Chondrocyte (in vitro differentiated cells): ENCODE measurements around the gene ZNF618. TPM values are rescaled to one million over a fixed set of nuclear protein-coding genes. Genes with fewer than 3 reads are reported as not detected.

Experiments
- DNase-seq: peaks from one replicate; pipeline ENCODE4 v3.0.0; 2021; ENCODE audit warnings: mixed read lengths, low spot score
- H3K27ac Mint-ChIP-seq: one replicate; pipeline ENCODE4 v1.8.0; 2021; ENCODE audit warnings: mild to moderate bottlenecking, moderate library complexity, mixed read lengths; ENCODE audit not compliant: unreplicated experiment
- H3K27me3 Mint-ChIP-seq: 2 replicates; pipeline ENCODE4 v1.8.0; 2021; ENCODE audit warnings: low read depth, mixed read lengths
- H3K36me3 Mint-ChIP-seq: 2 replicates; pipeline ENCODE4 v1.8.0; 2021; ENCODE audit warnings: low read depth, mixed read lengths
- H3K4me1 Mint-ChIP-seq: 2 replicates; pipeline ENCODE4 v1.8.0; 2021; ENCODE audit warnings: low read depth, mild to moderate bottlenecking, mixed read lengths
- H3K4me3 Mint-ChIP-seq: one replicate; pipeline ENCODE4 v1.8.0; 2021; ENCODE audit warnings: mild to moderate bottlenecking, moderate library complexity, mixed read lengths; ENCODE audit not compliant: unreplicated experiment
- H3K9me3 Mint-ChIP-seq: 2 replicates; pipeline ENCODE4 v1.8.0; 2021; ENCODE audit warnings: low read depth, mixed read lengths
- total RNA-seq: library from RNA; stranded (reverse); gene quantifications from 3 replicates; pipeline ENCODE4 v1.2.1, GENCODE V29; 2021
- TF ChIP-seq, protein P1 (sequence below): fragments of 200-600 bp; sonication (generic); IDR thresholded peaks from 2 replicates; pipeline ENCODE4 v1.5.0; 2021; ENCODE audit warnings: antibody characterized with exemption, mild to moderate bottlenecking, moderate library complexity

Gene ZNF618
- total RNA-seq, 1 donor from 2014 or later = 25.5 TPM

DNA sequence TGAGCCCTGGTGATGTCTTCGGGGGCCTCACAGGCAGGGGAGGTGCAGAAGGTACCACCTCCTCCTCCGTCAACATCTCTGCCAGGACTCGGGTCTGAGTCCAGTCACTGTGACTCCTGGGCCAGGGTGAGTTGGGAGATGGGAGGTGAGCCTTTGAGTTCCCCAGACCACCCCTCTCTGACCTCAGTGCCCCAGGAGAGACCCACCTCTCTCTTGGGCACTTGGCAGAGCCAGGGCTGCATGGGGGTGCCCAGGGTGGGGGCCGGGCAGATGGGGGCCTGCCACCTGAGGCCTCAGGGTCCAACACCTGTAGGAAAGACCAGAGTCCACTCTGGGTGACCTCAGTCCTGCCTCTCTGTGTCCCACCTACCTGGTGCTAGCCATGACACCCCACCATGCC is 216.2 kb downstream of the ZNF618 start:
- peaks cover 9% of the 10 kb centered on the region for H3K27me3 Mint-ChIP-seq
- H3K9me3 Mint-ChIP-seq = no peaks in the 10 kb centered on the region
- no peak overlapping the region for H3K27ac Mint-ChIP-seq
- H3K36me3 Mint-ChIP-seq = no peaks in the 10 kb centered on the region
- no peaks in the 10 kb centered on the region for H3K4me1 Mint-ChIP-seq
- TF ChIP-seq, protein P1, sequence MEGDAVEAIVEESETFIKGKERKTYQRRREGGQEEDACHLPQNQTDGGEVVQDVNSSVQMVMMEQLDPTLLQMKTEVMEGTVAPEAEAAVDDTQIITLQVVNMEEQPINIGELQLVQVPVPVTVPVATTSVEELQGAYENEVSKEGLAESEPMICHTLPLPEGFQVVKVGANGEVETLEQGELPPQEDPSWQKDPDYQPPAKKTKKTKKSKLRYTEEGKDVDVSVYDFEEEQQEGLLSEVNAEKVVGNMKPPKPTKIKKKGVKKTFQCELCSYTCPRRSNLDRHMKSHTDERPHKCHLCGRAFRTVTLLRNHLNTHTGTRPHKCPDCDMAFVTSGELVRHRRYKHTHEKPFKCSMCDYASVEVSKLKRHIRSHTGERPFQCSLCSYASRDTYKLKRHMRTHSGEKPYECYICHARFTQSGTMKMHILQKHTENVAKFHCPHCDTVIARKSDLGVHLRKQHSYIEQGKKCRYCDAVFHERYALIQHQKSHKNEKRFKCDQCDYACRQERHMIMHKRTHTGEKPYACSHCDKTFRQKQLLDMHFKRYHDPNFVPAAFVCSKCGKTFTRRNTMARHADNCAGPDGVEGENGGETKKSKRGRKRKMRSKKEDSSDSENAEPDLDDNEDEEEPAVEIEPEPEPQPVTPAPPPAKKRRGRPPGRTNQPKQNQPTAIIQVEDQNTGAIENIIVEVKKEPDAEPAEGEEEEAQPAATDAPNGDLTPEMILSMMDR = no peak
- no peak overlapping the region for H3K4me3 Mint-ChIP-seq
- DNase-seq = peak; percentile 66

DNA sequence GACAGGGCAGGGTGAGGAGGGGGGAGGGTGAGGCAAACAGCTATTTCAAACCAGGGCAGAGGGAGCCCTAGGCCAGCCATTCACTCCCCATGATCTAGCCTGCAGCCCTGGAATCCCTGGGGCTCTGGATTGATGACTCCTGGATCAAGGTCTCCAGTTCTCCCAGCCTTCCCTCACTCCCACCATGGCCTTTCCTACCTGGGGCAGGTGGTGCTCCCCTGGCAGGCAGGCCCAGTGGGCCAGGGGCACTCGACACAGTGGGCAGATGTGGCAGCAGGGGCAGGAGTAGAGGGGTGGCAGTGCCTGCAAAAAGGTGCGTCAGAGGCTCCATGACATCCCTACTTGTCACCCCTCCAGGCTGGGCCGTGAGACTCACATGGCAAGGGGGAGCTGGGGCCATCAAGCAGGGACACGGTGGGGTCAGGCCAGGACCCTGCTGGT is 216.9 kb downstream of the ZNF618 start:
- Mint-ChIP-seq H3K4me1 (no peaks in the 10 kb centered on the region), H3K36me3 (no peaks in the 10 kb centered on the region), H3K9me3 (no peaks in the 10 kb centered on the region), H3K4me3 (no peak overlapping the region), H3K27ac (no peak overlapping the region), H3K27me3 (peaks cover 9% of the 10 kb centered on the region)
- DNase-seq = peak; percentile 60
- TF ChIP-seq, protein P1 = no peak

DNA sequence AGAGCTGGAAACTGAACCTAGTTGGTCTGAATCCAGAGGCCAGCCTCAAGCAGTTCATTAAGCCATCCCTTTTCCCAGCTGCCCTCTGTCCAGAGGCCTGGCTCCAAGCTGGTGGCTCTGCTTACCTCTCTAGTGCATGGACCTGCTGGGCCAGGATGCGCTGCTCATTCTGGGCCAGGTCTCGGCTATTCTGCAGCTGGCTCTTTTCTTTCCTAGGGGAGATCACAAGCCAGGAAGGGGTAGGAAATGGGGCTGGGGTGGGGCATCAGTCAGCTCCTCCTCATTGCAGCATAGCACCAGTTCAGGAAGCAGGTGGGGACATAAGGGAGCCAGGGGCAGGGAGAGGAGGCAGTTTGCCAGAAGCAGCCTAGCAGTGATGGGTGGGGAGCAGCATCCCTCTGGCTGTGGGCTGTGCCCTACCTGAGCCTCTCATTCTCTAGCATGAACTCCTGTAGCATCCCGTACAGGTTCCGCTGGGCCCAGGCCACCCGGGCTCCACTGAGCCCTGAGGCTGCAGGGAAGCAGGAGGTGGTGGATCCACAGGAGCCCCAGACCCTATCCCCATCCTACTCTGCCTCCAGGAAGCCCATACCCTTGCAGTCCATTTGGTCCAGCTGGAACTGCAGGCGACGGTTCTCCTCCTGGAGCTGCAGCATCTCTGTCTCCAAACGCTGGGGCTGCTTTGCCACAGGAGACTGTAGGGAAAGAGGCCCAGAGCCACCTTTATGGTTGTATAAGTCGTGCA is 217.8 kb downstream of the ZNF618 start:
- no peaks in the 10 kb centered on the region for H3K36me3 Mint-ChIP-seq
- H3K9me3 Mint-ChIP-seq = no peaks in the 10 kb centered on the region
- TF ChIP-seq, protein P1 = no peak
- H3K27me3 Mint-ChIP-seq = peaks cover 9% of the 10 kb centered on the region
- H3K27ac Mint-ChIP-seq = no peak overlapping the region
- H3K4me1 Mint-ChIP-seq = peaks cover under 1% of the 10 kb centered on the region
- DNase-seq = peak; percentile 58
- no peak overlapping the region for H3K4me3 Mint-ChIP-seq

DNA sequence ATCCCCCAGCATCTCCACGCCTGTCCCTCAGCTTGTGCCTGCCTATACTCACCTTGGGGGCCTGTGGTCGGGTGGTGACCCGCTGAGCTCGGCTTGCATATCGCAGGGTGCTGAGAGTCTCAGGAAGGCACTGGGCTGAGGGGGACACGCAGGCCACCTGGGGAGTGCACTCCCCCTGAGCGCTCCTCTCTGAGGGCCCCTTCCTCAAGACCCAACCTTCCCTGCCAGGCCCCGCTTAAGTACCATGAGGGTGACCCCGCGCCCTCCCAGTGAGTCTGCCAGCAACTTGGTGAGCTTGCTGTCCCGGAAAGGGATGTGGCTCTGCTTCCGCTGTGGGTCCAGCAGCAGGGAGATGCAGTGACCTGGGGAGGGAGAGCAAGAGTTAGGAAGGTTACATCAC is 218.9 kb downstream of the ZNF618 start:
- TF ChIP-seq, protein P1 = no peak
- Mint-ChIP-seq H3K36me3 (no peaks in the 10 kb centered on the region), H3K4me3 (no peak overlapping the region), H3K27me3 (peaks cover 9% of the 10 kb centered on the region), H3K9me3 (no peaks in the 10 kb centered on the region), H3K27ac (no peak overlapping the region), H3K4me1 (peaks cover 5% of the 10 kb centered on the region)
- DNase-seq = peak; percentile 72

DNA sequence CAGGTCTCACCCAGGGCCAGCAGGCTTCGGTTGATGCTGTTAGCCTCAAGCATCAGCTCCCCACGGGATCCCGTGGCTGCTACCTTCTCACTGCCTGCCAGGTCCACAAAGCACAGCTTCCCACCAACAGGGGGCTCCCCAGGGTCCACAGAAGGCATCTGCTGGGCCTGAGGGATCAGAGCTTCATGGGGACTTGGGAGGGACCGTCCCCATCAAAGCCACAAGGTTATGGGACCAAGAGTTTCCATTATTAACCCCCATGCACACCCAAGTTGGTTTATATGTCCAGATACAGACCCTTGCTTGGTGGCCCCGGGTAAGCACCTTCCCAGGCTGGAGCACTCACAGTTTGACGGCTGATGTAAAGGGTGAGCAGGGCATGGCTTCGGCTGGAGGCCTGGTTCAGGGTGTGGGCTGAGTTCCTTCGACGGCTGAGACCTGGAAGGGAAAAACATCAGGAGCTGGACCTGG is 220.0 kb downstream of the ZNF618 start:
- H3K4me3 Mint-ChIP-seq = no peak overlapping the region

More for the DNA sequence above, 220.0 kb downstream of the ZNF618 start:
- DNase-seq = peak; percentile 74
- no peaks in the 10 kb centered on the region for H3K9me3 Mint-ChIP-seq
- peaks cover 6% of the 10 kb centered on the region for H3K27me3 Mint-ChIP-seq
- TF ChIP-seq, protein P1 = peak; percentile 50
- no peaks in the 10 kb centered on the region for H3K36me3 Mint-ChIP-seq
- H3K27ac Mint-ChIP-seq = no peak overlapping the region
- peaks cover 5% of the 10 kb centered on the region for H3K4me1 Mint-ChIP-seq
